Measurements from ENCODE around the gene CHRNA4.

- TF ChIP-seq EZH2 (IDR thresholded peaks at IDR 0.05; ENCODE audit: low read length, missing control alignments) (no peak), CTCF (conservative IDR thresholded peaks at IDR 0.05 in 1 of 2, IDR thresholded peaks at IDR 0.05 in 1 of 2; ENCODE audit: low read depth in 1 of 2, low read length in 2 of 2) (no peak)
These were observed 24.7 kb upstream of the CHRNA4 start for GRCh38 chr20:63385819-63386218.

Measured in fibroblast of lung (primary cell).